ENCODE measurements around the gene ATP8A1.

DNA sequence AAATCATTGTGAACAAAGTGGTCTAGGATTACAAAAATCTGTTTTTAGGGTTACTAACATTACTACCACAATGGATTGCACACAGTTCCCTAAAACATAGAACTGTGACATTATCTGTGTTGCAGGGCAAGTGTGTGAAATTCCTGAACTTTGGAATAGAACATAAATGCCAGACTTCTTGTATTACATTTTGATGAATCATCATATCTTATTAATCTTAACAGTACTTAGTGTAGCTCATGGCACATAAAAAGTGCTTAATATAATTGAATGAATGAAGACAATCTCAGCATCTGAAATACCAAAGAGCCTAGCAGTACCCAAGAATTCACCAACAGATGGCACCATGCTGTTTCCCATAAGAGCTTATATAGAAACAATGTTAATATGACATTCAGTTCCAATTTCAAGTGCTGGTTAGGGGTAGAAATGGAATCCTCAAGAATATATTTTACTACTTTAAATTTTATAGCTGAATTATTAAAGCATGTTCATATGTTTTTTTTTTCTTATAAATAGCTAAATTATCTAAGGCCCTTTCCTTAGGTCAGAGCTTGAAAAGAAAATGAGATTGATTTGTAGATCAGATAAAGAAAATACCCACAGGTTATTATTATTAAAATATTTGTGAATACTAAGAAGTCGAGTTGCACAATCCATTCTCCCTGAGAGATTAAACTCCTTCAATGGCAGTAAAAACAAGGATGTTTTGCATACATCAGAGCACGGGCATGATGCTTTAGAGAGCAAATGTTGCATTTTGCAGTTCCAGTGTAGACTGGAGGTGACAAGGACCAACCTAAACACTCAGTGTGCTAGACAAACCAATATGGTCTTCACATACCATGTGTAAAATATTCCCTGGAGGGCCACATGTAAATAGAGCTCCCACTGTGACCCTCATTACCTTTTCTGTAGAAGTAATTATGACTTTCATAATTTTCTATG, 285.3 kb downstream of the ATP8A1 start:
- TF ChIP-seq, protein P1, sequence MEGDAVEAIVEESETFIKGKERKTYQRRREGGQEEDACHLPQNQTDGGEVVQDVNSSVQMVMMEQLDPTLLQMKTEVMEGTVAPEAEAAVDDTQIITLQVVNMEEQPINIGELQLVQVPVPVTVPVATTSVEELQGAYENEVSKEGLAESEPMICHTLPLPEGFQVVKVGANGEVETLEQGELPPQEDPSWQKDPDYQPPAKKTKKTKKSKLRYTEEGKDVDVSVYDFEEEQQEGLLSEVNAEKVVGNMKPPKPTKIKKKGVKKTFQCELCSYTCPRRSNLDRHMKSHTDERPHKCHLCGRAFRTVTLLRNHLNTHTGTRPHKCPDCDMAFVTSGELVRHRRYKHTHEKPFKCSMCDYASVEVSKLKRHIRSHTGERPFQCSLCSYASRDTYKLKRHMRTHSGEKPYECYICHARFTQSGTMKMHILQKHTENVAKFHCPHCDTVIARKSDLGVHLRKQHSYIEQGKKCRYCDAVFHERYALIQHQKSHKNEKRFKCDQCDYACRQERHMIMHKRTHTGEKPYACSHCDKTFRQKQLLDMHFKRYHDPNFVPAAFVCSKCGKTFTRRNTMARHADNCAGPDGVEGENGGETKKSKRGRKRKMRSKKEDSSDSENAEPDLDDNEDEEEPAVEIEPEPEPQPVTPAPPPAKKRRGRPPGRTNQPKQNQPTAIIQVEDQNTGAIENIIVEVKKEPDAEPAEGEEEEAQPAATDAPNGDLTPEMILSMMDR (conservative IDR thresholded peaks at IDR 0.05; ENCODE audit: low read depth, low read length) = peak; percentile 70
- TF ChIP-seq, protein P2, sequence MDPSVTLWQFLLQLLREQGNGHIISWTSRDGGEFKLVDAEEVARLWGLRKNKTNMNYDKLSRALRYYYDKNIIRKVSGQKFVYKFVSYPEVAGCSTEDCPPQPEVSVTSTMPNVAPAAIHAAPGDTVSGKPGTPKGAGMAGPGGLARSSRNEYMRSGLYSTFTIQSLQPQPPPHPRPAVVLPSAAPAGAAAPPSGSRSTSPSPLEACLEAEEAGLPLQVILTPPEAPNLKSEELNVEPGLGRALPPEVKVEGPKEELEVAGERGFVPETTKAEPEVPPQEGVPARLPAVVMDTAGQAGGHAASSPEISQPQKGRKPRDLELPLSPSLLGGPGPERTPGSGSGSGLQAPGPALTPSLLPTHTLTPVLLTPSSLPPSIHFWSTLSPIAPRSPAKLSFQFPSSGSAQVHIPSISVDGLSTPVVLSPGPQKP (IDR thresholded peaks at IDR 0.05; ENCODE audit: borderline replicate concordance, low read depth, low read length) = no peak
- TF ChIP-seq, protein P3, sequence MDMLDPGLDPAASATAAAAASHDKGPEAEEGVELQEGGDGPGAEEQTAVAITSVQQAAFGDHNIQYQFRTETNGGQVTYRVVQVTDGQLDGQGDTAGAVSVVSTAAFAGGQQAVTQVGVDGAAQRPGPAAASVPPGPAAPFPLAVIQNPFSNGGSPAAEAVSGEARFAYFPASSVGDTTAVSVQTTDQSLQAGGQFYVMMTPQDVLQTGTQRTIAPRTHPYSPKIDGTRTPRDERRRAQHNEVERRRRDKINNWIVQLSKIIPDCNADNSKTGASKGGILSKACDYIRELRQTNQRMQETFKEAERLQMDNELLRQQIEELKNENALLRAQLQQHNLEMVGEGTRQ (IDR thresholded peaks at IDR 0.05; ENCODE audit: low read depth, low read length) = no peak
- TF ChIP-seq RAD21 (IDR thresholded peaks at IDR 0.05; ENCODE audit: low read length) = peak; percentile 69
- no peak for TF ChIP-seq POLR2A (IDR thresholded peaks at IDR 0.05; ENCODE audit: low read depth, low read length)
- no peak for TF ChIP-seq CEBPB (IDR thresholded peaks at IDR 0.05; ENCODE audit: low read depth, low read length)
- TF ChIP-seq MXI1 (IDR thresholded peaks at IDR 0.05; ENCODE audit: borderline replicate concordance, low read depth, low read length) = no peak
- no peak for TF ChIP-seq CHD1 (IDR thresholded peaks at IDR 0.05; ENCODE audit: low read depth, low read length)
- no peak for TF ChIP-seq NFE2L2 (IDR thresholded peaks at IDR 0.05; ENCODE audit: low read depth, low read length)
- peak; percentile 88 for TF ChIP-seq MAFK (IDR thresholded peaks at IDR 0.05; ENCODE audit: low read depth, low read length)
- peak; percentile 75 for TF ChIP-seq SMC3 (IDR thresholded peaks at IDR 0.05; ENCODE audit: low read depth, low read length)
- no peak for TF ChIP-seq RFX5 (IDR thresholded peaks at IDR 0.05; ENCODE audit: low read depth, low read length)
- TF ChIP-seq MAZ (IDR thresholded peaks at IDR 0.05; ENCODE audit: borderline replicate concordance, low read depth, low read length) = no peak

All from IMR-90 (cell line).